ENCODE results near the gene SURF4. TPM values are rescaled to one million over a fixed set of nuclear protein-coding genes. Genes with fewer than 3 reads are reported as not detected.

The SURF4 gene
- total and polyA plus RNA-seq, 2 of the 13 experiments (the other 11 are each of a cell fraction or from before 2014, with no cell fraction given) = 220 to 265 TPM

- TF ChIP-seq FIP1L1 (IDR thresholded peaks at IDR 0.05; ENCODE audit: borderline replicate concordance, insufficient read depth, low read depth, low read length) = no peak
- peak; percentile 54; the same call in 1 of the 2 replicates for TF ChIP-seq RXRA (CRISPR knock-in tag; IDR thresholded peaks at IDR 0.05)
- TF ChIP-seq, protein P1, sequence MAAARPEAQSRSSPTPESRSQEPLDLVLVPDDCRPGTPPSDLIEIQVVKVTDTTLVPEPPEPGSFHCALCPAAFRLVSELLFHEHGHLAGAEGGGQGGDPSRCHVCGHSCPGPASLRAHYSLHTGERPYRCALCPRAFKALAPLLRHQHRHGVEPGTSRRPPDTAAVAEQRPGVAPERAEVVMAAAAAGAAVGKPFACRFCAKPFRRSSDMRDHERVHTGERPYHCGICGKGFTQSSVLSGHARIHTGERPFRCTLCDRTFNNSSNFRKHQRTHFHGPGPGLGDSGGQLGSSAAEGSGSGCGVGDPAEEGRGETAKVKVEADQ (CRISPR knock-in tag; IDR thresholded peaks at IDR 0.05; ENCODE audit: borderline replicate concordance) = peak; percentile 33; the same call in 1 of the 2 replicates
- TF ChIP-seq, protein P2, sequence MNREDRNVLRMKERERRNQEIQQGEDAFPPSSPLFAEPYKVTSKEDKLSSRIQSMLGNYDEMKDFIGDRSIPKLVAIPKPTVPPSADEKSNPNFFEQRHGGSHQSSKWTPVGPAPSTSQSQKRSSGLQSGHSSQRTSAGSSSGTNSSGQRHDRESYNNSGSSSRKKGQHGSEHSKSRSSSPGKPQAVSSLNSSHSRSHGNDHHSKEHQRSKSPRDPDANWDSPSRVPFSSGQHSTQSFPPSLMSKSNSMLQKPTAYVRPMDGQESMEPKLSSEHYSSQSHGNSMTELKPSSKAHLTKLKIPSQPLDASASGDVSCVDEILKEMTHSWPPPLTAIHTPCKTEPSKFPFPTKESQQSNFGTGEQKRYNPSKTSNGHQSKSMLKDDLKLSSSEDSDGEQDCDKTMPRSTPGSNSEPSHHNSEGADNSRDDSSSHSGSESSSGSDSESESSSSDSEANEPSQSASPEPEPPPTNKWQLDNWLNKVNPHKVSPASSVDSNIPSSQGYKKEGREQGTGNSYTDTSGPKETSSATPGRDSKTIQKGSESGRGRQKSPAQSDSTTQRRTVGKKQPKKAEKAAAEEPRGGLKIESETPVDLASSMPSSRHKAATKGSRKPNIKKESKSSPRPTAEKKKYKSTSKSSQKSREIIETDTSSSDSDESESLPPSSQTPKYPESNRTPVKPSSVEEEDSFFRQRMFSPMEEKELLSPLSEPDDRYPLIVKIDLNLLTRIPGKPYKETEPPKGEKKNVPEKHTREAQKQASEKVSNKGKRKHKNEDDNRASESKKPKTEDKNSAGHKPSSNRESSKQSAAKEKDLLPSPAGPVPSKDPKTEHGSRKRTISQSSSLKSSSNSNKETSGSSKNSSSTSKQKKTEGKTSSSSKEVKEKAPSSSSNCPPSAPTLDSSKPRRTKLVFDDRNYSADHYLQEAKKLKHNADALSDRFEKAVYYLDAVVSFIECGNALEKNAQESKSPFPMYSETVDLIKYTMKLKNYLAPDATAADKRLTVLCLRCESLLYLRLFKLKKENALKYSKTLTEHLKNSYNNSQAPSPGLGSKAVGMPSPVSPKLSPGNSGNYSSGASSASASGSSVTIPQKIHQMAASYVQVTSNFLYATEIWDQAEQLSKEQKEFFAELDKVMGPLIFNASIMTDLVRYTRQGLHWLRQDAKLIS (CRISPR knock-in tag; IDR thresholded peaks at IDR 0.05) = 0 out of 2 replicates have a peak, but pooled peaks have one; percentile 37
- peak; percentile 66 for TF ChIP-seq AGO2 (optimal IDR thresholded peaks at IDR 0.05; ENCODE audit: low read depth, low read length)
- no peak; the same call in 1 of the 2 replicates for TF ChIP-seq AKAP8 (CRISPR knock-in tag; IDR thresholded peaks at IDR 0.05)
- TF ChIP-seq IRF9 (CRISPR knock-in tag; IDR thresholded peaks at IDR 0.05; ENCODE audit: borderline replicate concordance) = no peak; the same call in 1 of the 2 replicates
- peak; percentile 33; the same call in 1 of the 2 replicates for TF ChIP-seq RXRB (CRISPR knock-in tag; IDR thresholded peaks at IDR 0.05; ENCODE audit: borderline replicate concordance)
- TF ChIP-seq FOXA3 (CRISPR knock-in tag; IDR thresholded peaks at IDR 0.05) = no peak
- TF ChIP-seq, protein P3, sequence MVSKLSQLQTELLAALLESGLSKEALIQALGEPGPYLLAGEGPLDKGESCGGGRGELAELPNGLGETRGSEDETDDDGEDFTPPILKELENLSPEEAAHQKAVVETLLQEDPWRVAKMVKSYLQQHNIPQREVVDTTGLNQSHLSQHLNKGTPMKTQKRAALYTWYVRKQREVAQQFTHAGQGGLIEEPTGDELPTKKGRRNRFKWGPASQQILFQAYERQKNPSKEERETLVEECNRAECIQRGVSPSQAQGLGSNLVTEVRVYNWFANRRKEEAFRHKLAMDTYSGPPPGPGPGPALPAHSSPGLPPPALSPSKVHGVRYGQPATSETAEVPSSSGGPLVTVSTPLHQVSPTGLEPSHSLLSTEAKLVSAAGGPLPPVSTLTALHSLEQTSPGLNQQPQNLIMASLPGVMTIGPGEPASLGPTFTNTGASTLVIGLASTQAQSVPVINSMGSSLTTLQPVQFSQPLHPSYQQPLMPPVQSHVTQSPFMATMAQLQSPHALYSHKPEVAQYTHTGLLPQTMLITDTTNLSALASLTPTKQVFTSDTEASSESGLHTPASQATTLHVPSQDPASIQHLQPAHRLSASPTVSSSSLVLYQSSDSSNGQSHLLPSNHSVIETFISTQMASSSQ (IDR thresholded peaks at IDR 0.05; ENCODE audit: low read depth) = no peak
- TF ChIP-seq, protein P3 (CRISPR knock-in tag; IDR thresholded peaks at IDR 0.05; ENCODE audit: borderline replicate concordance) = 0 out of 2 replicates have a peak, but pooled peaks have one; percentile 24
- TF ChIP-seq CBX1 (IDR thresholded peaks at IDR 0.05; ENCODE audit: low read depth) = no peak
- 0 out of 2 replicates have a peak, but pooled peaks have one; percentile 21 for TF ChIP-seq BORCS8-MEF2B (CRISPR knock-in tag; IDR thresholded peaks at IDR 0.05)
- 0 out of 2 replicates have a peak, but pooled peaks have one; percentile 33 for TF ChIP-seq CENPT (CRISPR knock-in tag; IDR thresholded peaks at IDR 0.05; ENCODE audit: low read depth)
- TF ChIP-seq ZNF629 (CRISPR knock-in tag; conservative IDR thresholded peaks at IDR 0.05) = no peak
- TF ChIP-seq, protein P4, sequence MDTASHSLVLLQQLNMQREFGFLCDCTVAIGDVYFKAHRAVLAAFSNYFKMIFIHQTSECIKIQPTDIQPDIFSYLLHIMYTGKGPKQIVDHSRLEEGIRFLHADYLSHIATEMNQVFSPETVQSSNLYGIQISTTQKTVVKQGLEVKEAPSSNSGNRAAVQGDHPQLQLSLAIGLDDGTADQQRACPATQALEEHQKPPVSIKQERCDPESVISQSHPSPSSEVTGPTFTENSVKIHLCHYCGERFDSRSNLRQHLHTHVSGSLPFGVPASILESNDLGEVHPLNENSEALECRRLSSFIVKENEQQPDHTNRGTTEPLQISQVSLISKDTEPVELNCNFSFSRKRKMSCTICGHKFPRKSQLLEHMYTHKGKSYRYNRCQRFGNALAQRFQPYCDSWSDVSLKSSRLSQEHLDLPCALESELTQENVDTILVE (CRISPR knock-in tag; IDR thresholded peaks at IDR 0.05) = no peak
These were observed 15.2 kb downstream of the SURF4 start (continued) for GRCh38 chr9:133360400-133361393.
